Smooth muscle cell (in vitro differentiated cells): ENCODE data around the gene FURIN. TPM values are rescaled to one million over a fixed set of nuclear protein-coding genes. Genes with fewer than 3 reads are reported as not detected.

ENCODE experiments used
- DNase-seq: peaks from one replicate; lab custom pipeline; 2025; ENCODE audit not compliant: unreplicated experiment; lab: John Stamatoyannopoulos, UW
- H2AFZ ChIP-seq: fragments of 200-600 bp; sonication (generic); 2 replicates; pipeline ENCODE4 v1.6.0; 2016; ENCODE audit warnings: antibody characterized with exemption, low read depth, mild to moderate bottlenecking
- H3F3A ChIP-seq: fragments of 200-600 bp; sonication (generic); 2 replicates; pipeline ENCODE4 v1.6.0; 2017; ENCODE audit warnings: antibody characterized with exemption, low read depth
- H3K27ac ChIP-seq: fragments of 200-600 bp; sonication (generic); 2 replicates; pipeline ENCODE4 v1.5.1; 2016; ENCODE audit warnings: low read depth, mild to moderate bottlenecking
- H3K27me3 ChIP-seq: fragments of 200-600 bp; sonication (generic); 2 replicates; pipeline ENCODE4 v1.6.1; 2016; ENCODE audit warnings: low read depth, mild to moderate bottlenecking
- H3K36me3 ChIP-seq: fragments of 200-600 bp; sonication (generic); 2 replicates; pipeline ENCODE4 v1.5.1; 2016; ENCODE audit warnings: low read depth
- H3K4me1 ChIP-seq: fragments of 200-600 bp; sonication (generic); 2 replicates; pipeline ENCODE4 v1.5.1; 2016; ENCODE audit warnings: low read depth
- H3K4me2 ChIP-seq: fragments of 200-600 bp; sonication (generic); 2 replicates; pipeline ENCODE4 v1.6.0; 2016; ENCODE audit warnings: mild to moderate bottlenecking
- H3K4me3 ChIP-seq: fragments of 200-600 bp; sonication (generic); 2 replicates; pipeline ENCODE4 v1.5.1; 2016; ENCODE audit warnings: mild to moderate bottlenecking
- H3K79me2 ChIP-seq: fragments of 200-600 bp; sonication (generic); 2 replicates; pipeline ENCODE4 v1.6.0; 2016; ENCODE audit warnings: low read depth, mild to moderate bottlenecking
- H3K9ac ChIP-seq: fragments of 200-600 bp; sonication (generic); 2 replicates; pipeline ENCODE4 v1.6.0; 2016; ENCODE audit warnings: low read depth
- H3K9me3 ChIP-seq: fragments of 200-600 bp; sonication (generic); replicated peaks from 2 replicates; pipeline ENCODE4 v1.5.1; 2016; ENCODE audit warnings: low read depth
- H4K20me1 ChIP-seq: fragments of 200-600 bp; sonication (generic); 2 replicates; pipeline ENCODE4 v1.6.0; 2016; ENCODE audit warnings: low read depth
- WGBS: methylation state at CpG from one replicate; pipeline ENCODE4 v1.1.7; 2016; ENCODE audit warnings: low lambda C conversion rate; 5-methylcytosine and 5-hydroxymethylcytosine counted together
- polyA plus RNA-seq: library from polyadenylated mRNA; unstranded; fragments of >200 nt; fragmentation: Nextera tagmentation; extraction: Ambion mirVana; gene quantifications from 2 replicates; pipeline ENCODE4 v1.2.1, GENCODE V29; 2016
- total RNA-seq: library from RNA; depleted of rRNA; stranded (reverse); fragments of >200 nt; gene quantifications from 2 replicates; pipeline ENCODE4 v1.2.3, GENCODE V29; 2014
- TF ChIP-seq, protein P1 (sequence below): fragments of 200-600 bp; sonication (generic); IDR thresholded peaks from 2 replicates; pipeline ENCODE4 v1.5.1; 2017; ENCODE audit warnings: borderline replicate concordance, mild to moderate bottlenecking, antibody characterized with exemption; ENCODE audit not compliant: insufficient read depth, poor library complexity, severe bottlenecking

FURIN gene
- total and polyA plus RNA-seq, 2 experiments from 2014 or later = 66.0 to 113 TPM

DNA sequence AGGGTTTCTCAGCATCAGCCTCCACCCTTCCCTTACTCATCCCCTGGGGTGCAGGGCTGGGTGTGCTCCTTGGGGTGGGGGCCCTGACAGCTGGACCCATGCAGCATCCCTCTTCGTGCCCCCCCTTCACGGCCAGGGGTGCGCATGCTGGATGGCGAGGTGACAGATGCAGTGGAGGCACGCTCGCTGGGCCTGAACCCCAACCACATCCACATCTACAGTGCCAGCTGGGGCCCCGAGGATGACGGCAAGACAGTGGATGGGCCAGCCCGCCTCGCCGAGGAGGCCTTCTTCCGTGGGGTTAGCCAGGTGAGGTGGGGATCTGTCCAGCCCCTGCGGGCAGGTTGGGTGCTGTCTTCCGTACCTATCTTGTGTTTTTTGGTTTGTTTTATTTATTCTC lies 9.6 kb downstream of the FURIN start:
- H3K4me1 ChIP-seq = peaks cover 18% of the 10 kb centered on the region
- H3K9ac ChIP-seq = no peak overlapping the region
- no peak overlapping the region for H3K27ac ChIP-seq
- H2AFZ ChIP-seq = no peak overlapping the region
- peaks cover 25% of the 10 kb centered on the region for H3K79me2 ChIP-seq
- TF ChIP-seq, protein P1, sequence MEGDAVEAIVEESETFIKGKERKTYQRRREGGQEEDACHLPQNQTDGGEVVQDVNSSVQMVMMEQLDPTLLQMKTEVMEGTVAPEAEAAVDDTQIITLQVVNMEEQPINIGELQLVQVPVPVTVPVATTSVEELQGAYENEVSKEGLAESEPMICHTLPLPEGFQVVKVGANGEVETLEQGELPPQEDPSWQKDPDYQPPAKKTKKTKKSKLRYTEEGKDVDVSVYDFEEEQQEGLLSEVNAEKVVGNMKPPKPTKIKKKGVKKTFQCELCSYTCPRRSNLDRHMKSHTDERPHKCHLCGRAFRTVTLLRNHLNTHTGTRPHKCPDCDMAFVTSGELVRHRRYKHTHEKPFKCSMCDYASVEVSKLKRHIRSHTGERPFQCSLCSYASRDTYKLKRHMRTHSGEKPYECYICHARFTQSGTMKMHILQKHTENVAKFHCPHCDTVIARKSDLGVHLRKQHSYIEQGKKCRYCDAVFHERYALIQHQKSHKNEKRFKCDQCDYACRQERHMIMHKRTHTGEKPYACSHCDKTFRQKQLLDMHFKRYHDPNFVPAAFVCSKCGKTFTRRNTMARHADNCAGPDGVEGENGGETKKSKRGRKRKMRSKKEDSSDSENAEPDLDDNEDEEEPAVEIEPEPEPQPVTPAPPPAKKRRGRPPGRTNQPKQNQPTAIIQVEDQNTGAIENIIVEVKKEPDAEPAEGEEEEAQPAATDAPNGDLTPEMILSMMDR = no peak
- H3K9me3 ChIP-seq = no peaks in the 10 kb centered on the region
- H3K27me3 ChIP-seq = no peaks in the 10 kb centered on the region
- no peak overlapping the region for H3K4me2 ChIP-seq
- no peaks in the 10 kb centered on the region for H3K36me3 ChIP-seq
- no peak overlapping the region for H3K4me3 ChIP-seq
- peaks cover 19% of the 10 kb centered on the region for H3F3A ChIP-seq
- no peak for DNase-seq
- H4K20me1 ChIP-seq = peaks cover 29% of the 10 kb centered on the region
- 98% methylated on average over 14 of the region's 14 CpGs for WGBS

DNA sequence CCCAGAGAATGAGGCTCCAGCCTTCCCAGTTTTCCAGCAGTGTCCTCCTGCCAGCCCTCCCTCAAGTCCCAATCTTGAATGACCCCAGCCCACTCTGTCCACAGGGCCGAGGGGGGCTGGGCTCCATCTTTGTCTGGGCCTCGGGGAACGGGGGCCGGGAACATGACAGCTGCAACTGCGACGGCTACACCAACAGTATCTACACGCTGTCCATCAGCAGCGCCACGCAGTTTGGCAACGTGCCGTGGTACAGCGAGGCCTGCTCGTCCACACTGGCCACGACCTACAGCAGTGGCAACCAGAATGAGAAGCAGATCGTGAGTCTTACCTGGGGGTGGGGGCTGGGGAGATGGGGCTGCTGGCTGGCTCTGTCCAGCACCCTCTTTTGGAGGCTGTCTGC lies 10.3 kb downstream of the FURIN start:
- peaks cover 12% of the 10 kb centered on the region for H3F3A ChIP-seq
- 96% methylated on average over 15 of the region's 15 CpGs for WGBS
- no peak overlapping the region for H3K27ac ChIP-seq
- H2AFZ ChIP-seq = no peak overlapping the region
- H3K9me3 ChIP-seq = no peaks in the 10 kb centered on the region
- H3K27me3 ChIP-seq = no peaks in the 10 kb centered on the region
- peaks cover 23% of the 10 kb centered on the region for H4K20me1 ChIP-seq
- peaks cover 15% of the 10 kb centered on the region for H3K4me1 ChIP-seq
- peaks cover 19% of the 10 kb centered on the region for H3K79me2 ChIP-seq
- TF ChIP-seq, protein P1 = no peak
- no peak overlapping the region for H3K4me2 ChIP-seq
- no peak overlapping the region for H3K4me3 ChIP-seq
- no peak for DNase-seq
- H3K9ac ChIP-seq = no peak overlapping the region
- H3K36me3 ChIP-seq = no peaks in the 10 kb centered on the region

DNA sequence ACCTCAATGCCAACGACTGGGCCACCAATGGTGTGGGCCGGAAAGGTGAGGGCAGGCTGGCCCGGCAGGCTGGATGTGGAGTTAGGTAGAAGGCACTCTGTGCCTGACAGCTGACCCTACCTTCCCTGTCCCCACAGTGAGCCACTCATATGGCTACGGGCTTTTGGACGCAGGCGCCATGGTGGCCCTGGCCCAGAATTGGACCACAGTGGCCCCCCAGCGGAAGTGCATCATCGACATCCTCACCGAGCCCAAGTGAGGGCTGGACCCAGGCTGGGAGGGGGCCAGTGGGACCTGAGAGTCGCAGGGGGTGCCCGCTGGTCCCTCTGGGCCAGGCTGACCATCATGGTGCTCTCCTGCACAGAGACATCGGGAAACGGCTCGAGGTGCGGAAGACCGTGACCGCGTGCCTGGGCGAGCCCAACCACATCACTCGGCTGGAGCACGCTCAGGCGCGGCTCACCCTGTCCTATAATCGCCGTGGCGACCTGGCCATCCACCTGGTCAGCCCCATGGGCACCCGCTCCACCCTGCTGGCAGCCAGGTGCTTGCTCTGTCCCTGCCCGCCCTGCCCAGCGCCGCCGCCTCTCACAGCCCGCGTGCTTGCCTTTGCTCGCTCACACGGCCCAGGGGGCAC lies 11.5 kb downstream of the FURIN start:
- Histone ChIP-seq H2AFZ (no peak overlapping the region), H3F3A (peaks cover 9% of the 10 kb centered on the region), H3K79me2 (peaks cover 7% of the 10 kb centered on the region), H3K9ac (no peak overlapping the region), H3K36me3 (no peaks in the 10 kb centered on the region), H3K9me3 (no peaks in the 10 kb centered on the region), H4K20me1 (peaks cover 11% of the 10 kb centered on the region), H3K27ac (no peak overlapping the region), H3K4me2 (no peak overlapping the region), H3K27me3 (no peaks in the 10 kb centered on the region), H3K4me3 (no peak overlapping the region), H3K4me1 (peaks cover 15% of the 10 kb centered on the region)
- WGBS = 97% methylated on average over 32 of the region's 35 CpGs
- DNase-seq = no peak
- TF ChIP-seq, protein P1 = no peak
